GM18907 (cell line): Measurements from ENCODE around the gene TRAPPC4.
"Not testable (repeated sequence)": the region's sequence is repeated elsewhere in the genome, so short reads cannot be mapped to it uniquely, and the experiment has no call there.

Experiments
- ATAC-seq: cut with Tn5 transposase; IDR thresholded peaks from one replicate; pipeline ENCODE4 v1.9.1; 2021; ENCODE audit warnings: mild to moderate bottlenecking, moderate library complexity; ENCODE audit not compliant: unreplicated experiment

Gene TRAPPC4

GRCh38 chr11:119012629-119013170 is 5.9 kb upstream of the TRAPPC4 start:
- no peak for ATAC-seq

- ATAC-seq: no peak
Measured at GRCh38 chr11:119014209-119014924, 4.2 kb upstream of the TRAPPC4 start.

DNA sequence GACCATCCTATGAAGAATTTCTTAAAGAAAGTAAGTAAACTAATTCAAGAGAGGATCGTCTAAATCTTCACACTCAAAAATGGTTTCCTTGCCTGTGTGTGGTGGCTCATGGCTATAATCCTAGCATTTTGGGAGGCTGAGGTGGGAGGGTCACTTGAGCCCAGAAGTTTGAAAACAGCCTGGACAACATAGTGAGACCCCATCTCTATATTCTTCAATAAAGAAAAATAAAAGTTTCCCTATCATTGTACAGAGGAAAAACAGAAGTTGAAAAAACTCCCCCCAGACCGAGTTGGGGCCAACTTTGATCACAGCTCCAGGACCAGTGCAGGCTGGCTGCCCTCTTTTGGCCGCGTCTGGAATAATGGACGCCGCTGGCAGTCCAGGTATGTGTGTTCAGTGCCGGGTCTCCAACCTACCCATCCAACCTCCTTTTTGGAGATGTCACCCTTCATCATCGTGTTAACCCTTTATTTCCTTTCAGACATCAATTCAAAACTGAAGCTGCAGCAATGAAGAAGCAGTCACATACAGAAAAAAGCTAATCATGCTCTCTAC is 3.4 kb upstream of the TRAPPC4 start:
- ATAC-seq: no peak

DNA sequence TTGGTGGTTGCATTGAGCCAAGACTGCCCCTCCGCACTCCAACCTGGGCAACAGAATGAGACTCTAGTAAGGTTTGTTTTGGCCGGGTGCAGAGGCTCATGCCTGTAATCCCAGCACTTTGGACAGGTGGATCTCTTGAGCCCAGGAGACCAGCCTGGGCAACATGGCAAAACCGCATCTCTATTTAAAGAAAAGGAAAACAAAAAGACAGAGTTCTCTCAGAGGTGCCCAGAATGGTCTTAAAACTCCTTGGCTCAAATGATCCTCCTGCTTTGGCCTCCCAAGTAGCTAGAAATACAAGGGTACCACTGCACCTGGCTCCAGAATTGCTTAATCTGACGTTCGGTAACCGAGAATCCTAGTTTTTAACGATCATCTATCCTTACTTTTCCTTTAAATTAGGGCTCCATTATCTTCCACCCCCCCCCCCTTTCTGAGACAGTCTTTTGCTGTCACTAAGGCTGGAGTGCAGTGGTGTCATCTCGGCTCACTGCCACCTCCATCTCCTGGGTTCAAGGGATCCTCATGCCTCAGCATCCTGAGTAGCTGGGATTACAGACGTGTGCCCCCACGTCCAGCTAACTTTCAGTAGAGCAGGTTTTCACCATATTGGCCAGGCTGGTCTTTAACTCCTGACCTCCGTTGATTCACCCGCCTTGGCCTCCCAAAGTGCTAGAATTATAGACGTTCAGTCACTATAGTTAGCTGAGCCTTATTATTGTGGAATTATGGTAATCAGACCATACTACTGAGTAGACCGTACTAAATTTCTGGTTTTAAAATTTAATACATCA is 2.2 kb upstream of the TRAPPC4 start:
- ATAC-seq: no peak

GRCh38 chr11:119017377-119017776 is 1.2 kb upstream of the TRAPPC4 start:
- ATAC-seq: not testable (repeated sequence)

- no peak for ATAC-seq
Measured at GRCh38 chr11:119019996-119020395, 1.4 kb downstream of the TRAPPC4 start.

- no peak for ATAC-seq
Measured at GRCh38 chr11:119021631-119022030, 3.1 kb downstream of the TRAPPC4 start.

DNA sequence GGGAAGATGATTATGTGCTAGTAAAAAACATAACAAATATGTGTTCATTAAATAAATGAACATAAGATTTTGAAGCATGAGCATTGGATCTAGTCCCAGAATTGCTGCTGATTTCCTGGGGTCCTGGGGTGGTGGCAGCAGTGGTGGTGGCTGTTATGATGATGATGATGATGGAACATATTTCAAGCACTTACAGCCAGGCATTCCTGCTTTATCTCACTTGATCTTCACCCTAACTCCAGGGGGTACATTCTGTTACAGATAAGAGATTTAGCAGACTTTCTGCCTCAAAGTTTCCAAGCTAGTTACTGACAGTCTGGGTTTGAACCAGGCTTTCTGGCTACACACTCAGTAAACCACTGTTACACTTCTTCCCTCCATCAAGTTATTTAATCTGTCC is 5.2 kb downstream of the TRAPPC4 start:
- no peak for ATAC-seq

DNA sequence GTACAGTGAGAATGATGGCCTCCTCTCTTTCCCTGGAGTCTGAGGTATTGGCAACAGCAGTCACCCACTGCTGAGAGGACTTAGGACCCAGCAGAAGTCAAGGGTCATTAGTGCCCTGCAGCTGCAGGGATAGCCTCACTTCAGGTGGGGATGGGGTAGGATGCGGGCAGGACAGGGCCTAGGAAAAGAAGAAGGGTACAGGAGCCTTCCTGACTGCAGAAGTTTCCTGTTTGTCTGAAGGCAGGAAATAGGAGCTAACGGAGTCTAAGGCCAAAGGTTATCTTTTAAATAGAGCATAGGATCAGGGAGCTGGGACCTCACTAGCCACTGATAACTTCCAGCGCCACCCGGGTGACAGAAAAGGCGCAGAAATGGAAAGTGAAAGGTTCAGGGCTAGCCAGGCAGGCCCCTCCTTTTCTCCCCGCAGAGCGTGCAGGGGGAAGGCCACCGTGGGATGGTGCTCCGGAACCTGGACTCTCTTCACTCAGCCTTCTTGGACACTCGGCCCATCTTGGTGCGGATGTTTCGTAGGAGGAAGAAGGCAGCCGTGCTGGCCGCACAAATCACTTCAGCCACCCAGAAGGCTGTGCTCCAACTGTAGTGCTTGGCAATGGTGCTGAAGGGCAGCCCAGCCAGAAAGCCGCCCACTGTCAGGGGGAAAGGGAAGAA is 6.0 kb downstream of the TRAPPC4 start:
- no peak for ATAC-seq

- ATAC-seq: no peak
Measured at GRCh38 chr11:119025099-119025473, 6.5 kb downstream of the TRAPPC4 start.

DNA sequence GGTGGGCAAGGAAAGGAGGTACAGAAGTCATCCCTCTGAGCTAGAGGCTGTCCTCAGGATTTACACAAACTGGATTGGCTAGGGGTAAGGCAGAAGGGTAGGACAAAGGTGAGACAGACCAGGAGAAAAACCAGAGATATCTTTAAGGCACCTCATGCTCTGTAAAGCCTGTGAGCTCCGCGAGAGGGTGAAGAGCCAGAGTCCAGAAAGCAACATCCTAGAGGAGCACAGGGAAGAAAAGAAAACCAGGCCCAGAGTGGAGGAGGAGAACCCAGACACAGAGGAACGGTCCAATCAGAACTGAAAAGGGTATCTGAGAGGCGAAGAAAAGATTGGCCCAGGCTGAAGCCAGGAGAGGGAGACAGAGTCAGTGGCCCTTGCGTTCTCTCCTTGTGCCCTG is 7.0 kb downstream of the TRAPPC4 start:
- no peak for ATAC-seq

- ATAC-seq: no peak
Measured at GRCh38 chr11:119025978-119026766, 7.6 kb downstream of the TRAPPC4 start.

DNA sequence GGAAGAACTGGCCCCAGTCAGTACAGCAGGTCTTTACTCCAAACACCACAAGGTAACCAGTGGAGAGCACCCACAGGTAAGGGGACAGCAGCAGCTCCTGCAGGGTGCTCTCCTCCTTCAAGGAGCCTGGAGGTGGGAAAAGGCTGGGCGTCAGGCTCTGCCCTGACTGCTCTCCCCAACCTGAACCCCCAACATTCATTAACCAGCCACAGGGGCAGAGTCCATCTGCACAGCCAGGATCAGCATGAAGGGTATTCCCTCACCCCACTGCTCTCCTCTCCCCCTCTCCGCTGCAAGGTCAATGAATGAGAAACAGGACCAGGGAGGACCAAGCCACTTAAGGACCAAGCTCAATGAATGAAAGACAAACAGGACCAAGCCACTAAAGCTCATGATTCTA is 8.4 kb downstream of the TRAPPC4 start:
- no peak for ATAC-seq

GRCh38 chr11:119027561-119028345 is 9.2 kb downstream of the TRAPPC4 start:
- no peak for ATAC-seq

GRCh38 chr11:119028346-119029068 is 9.9 kb downstream of the TRAPPC4 start:
- ATAC-seq: no peak

DNA sequence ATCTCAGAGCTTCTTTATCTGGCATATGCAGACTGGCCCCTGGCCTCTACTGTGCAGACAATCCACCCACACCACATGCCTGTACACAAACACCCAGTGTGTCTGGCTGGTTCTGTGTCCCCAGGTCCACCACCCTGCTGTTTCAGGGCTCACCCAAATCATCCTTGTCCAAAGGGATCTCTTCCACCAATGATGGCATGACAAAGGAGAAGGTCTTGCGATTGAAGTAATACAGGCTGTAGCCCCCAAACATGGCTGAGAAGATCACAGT is 10.4 kb downstream of the TRAPPC4 start:
- ATAC-seq: no peak

GRCh38 chr11:119029340-119030028 is 10.9 kb downstream of the TRAPPC4 start:
- peak; percentile 11 for ATAC-seq

DNA sequence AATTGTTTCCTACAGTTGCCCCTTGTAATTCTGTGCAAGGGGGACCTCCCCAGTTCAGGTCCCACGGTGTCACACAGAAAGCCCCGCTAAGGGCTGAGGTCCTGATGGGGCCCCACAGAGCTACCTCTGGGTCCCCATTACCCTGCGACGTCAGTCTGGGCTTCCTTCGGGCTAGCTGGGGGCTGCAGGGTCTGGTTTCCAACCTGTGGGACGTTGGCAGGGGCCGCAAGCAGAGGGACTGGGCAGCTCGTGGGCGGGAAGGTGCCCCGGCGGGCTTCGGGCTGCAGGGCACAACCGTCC is 11.4 kb downstream of the TRAPPC4 start:
- ATAC-seq: peak; percentile 17
